ENCODE data around the gene TEKTIP1.
"Not testable (repeated sequence)": the region's sequence is repeated elsewhere in the genome, so short reads cannot be mapped to it uniquely, and the experiment has no call there.

TEKTIP1 gene

DNA sequence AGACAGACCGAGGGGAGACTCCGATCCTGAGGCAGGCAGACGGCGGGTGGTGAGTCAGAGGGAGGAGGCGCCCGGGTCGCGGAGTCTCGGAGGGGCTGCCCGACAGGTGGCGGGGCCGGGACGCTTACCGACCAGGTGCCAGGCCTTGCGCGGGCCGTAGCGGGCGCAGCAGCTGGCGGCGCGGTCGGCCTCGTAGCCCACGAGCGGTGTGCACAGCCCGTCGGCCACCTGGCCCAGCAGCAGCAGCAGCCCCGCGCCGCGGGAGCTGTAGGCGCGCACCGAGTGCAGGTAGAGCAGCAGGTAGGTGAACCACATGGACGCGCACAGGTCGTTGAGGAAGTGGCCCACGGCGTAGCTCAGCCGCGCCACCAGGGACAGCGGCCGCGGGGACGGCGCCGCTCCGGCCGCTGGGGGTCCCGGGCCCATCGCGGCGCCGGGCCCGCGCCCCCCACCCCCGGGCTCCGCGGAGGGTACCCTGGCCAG, 18.0 kb downstream of the TEKTIP1 start:
- Histone ChIP-seq H3K4me1 (0 out of 2 replicates have a peak, but pooled peaks cover 3% of the 10 kb centered on the region), H3K4me3 (peak overlapping the region; percentile 61), H3K27me3 (ENCODE audit: low read depth) (no peaks in the 10 kb centered on the region), H3K36me3 (replicated peaks) (no peaks in the 10 kb centered on the region; the same call in 1 of the 2 replicates), H3K9me3 (no peaks in the 10 kb centered on the region)
- in situ Hi-C loops (cut with MboI; ENCODE audit: low sequenced_read_pairs) = no loop called here
- DNase-seq (ENCODE audit: low spot score in 2 of 2) = peak in 1 of 2 experiments; percentile 58

DNA sequence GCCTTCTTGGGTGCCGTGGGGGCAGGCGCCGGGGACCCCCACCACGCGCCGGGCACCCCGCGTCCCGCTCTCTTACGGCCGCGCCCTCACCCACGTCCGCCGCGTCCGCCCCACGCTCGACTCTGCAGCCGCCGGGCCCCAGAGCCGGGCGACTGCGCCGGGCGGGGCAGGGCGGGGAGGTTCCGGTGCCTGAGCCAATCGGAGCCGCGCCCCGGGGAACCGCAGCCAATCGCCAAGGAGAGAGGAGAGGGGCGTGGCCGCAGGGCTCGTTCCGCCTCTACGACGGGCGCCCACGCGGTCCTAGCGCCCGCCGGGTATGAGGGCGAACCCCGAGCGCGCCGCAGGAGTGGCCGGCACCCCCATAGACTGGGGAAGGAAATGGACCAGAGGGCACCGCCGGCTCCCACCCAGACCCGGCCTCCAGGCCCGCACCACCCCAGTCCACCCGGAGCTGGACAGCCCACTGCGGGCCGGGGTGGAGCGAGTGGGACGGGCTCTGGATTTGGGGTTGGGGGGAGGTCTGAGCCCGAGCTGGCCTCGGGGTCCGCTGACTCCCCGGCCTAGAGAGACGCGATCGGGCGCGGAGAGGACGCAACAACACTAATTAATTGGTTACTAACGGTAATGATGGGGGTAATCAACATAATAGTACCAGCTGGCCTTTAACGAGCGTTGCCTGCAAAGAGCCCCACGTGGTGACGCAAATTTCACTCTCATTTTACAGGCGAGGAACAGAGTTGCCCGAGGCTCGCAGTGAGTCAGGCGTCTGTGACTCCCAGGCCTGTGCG, 18.7 kb downstream of the TEKTIP1 start, which contains the start of gene MFSD12:
MFSD12 (minus strand) TSS at position 126 of the 788 bp plus-strand sequence. CDS start 183 bp downstream, outside the sequence.
- no peaks in the 10 kb centered on the region for H3K9me3 ChIP-seq
- 0 out of 2 replicates have a peak, but pooled peaks cover 3% of the 10 kb centered on the region for H3K4me1 ChIP-seq
- peak within 1 kb of the TSS; percentile 61 for H3K4me3 ChIP-seq
- H3K27me3 ChIP-seq (ENCODE audit: low read depth) = no peaks in the 10 kb centered on the region
- no peaks in the 10 kb centered on the region; the same call in 1 of the 2 replicates for H3K36me3 ChIP-seq (replicated peaks)
- peak; percentile 83 to 97 for DNase-seq (ENCODE audit: low spot score in 2 of 2)
- in situ Hi-C loops (cut with MboI; ENCODE audit: low sequenced_read_pairs) = no loop called here

DNA sequence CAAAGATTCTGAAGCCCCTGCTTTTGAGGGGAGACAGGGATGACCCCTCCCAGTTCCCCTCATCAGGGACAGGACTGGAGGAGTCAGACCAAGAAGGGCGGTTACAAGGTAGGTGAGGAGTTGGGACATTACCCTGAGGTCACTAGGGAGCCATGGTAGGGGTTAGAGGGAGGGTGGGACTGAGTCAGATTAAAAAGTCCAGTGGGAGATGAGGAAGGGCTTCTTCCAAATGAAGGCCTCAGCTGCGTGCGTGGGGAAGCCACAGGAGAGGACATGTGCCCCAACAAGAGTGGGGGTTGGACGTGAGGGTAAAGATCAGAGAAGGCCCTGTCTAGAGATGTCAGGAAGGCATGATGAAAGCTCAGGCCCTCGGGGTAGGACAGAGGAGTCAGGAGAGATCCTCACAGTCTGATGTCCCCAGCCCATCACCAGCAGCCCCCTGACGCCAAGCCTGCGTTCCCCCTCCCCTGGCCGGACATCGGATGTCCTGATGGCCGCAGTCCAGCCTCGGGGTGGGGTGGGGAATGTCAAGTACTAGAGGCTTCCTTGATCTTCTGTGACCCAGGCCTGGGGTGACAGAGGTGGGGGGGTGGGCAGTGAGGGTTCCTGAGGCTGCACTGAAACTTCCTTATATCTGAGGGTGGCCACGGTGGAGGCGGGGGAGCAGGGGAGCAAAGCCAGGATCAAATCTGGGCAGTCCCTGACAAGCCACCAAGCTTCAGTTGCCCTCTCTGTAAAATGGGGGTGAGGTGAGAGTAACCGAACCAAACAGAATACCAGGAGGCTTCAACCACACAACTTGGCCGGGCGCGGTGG, 24.9 kb downstream of the TEKTIP1 start:
- Histone ChIP-seq H3K27me3 (ENCODE audit: low read depth) (no peaks in the 10 kb centered on the region), H3K9me3 (no peaks in the 10 kb centered on the region), H3K4me3 (no peak overlapping the region), H3K36me3 (replicated peaks) (no peaks in the 10 kb centered on the region), H3K4me1 (no peaks in the 10 kb centered on the region)
- in situ Hi-C loops (cut with MboI; ENCODE audit: low sequenced_read_pairs) = no loop called here
- DNase-seq (ENCODE audit: low spot score in 2 of 2) = no peak

DNA sequence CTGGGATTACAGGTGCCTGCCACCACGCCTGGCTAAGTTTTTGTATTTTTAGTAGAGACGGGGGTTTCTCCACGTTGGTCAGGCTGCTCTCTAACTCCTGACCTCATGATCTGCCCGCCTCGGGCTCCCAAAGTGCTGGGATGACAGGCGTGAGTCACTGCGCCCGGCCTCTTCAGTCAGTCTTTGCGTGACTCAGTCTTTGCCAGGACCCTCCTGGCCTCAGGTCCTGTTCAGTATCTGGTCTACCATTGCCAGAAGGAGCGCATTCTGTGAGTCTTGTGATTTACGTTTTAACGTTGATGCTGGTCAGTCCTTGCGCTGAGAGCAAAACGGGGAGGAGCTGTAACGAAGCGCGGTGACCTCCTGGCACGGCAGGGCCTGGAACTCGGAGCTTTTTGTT, 26.2 kb downstream of the TEKTIP1 start:
- H3K4me1 ChIP-seq = no peaks in the 10 kb centered on the region
- H3K9me3 ChIP-seq = no peaks in the 10 kb centered on the region
- H3K36me3 ChIP-seq (replicated peaks) = no peaks in the 10 kb centered on the region
- in situ Hi-C loops (cut with MboI; ENCODE audit: low sequenced_read_pairs) = no loop called here
- H3K27me3 ChIP-seq (ENCODE audit: low read depth) = no peaks in the 10 kb centered on the region
- H3K4me3 ChIP-seq = no peak overlapping the region
- DNase-seq (ENCODE audit: low spot score in 2 of 2) = no peak

DNA sequence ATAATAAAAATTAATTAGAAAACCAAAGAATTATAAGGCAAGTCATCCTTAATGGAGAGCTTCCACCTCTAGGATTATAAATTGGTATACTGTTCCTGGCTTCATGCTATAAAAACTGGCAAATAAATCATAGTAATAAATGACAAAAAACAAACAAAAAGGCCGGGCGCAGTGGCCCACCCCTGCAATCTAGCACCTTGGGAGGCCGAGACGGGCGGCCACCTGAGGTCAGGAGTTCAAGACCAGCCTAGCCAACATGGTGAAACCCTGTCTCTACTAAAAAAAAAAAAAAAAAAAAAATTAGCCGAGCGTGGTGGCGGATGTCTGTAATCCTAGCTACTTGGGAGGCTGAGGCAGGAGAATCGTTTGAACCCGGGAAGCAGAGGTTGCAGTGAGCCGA, 31.1 kb downstream of the TEKTIP1 start:
- H3K27me3 ChIP-seq (ENCODE audit: low read depth); in situ Hi-C loops (cut with MboI; ENCODE audit: low sequenced_read_pairs); H3K9me3 ChIP-seq; H3K4me3 ChIP-seq; H3K36me3 ChIP-seq (replicated peaks); DNase-seq (ENCODE audit: low spot score in 2 of 2); H3K4me1 ChIP-seq: not testable (repeated sequence)

DNA sequence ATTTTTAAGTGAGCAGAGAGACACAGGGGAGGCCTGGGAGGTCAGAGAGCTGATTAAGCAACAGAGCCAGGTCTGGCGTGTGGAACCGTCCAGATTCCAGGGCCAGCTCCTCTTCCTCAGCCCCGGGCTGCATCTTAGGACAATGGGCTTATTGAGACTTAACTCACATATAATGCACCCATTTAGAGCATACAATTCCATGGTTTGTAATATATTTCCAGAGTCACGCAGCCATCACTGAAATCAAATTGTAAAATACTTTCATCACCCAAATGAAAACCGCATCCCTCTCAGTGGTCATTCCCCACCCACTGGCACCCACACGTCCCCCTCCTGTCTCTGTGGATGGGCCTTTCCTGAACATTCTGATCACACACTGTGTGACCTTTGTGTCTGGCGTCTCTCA, 31.6 kb downstream of the TEKTIP1 start:
- in situ Hi-C loops (cut with MboI; ENCODE audit: low sequenced_read_pairs) = no loop called here
- Histone ChIP-seq H3K9me3 (no peaks in the 10 kb centered on the region), H3K4me1 (peaks cover 4% of the 10 kb centered on the region), H3K36me3 (replicated peaks) (peaks cover 14% of the 10 kb centered on the region), H3K27me3 (ENCODE audit: low read depth) (no peaks in the 10 kb centered on the region), H3K4me3 (no peak overlapping the region)
- no peak for DNase-seq (ENCODE audit: low spot score in 2 of 2)

DNA sequence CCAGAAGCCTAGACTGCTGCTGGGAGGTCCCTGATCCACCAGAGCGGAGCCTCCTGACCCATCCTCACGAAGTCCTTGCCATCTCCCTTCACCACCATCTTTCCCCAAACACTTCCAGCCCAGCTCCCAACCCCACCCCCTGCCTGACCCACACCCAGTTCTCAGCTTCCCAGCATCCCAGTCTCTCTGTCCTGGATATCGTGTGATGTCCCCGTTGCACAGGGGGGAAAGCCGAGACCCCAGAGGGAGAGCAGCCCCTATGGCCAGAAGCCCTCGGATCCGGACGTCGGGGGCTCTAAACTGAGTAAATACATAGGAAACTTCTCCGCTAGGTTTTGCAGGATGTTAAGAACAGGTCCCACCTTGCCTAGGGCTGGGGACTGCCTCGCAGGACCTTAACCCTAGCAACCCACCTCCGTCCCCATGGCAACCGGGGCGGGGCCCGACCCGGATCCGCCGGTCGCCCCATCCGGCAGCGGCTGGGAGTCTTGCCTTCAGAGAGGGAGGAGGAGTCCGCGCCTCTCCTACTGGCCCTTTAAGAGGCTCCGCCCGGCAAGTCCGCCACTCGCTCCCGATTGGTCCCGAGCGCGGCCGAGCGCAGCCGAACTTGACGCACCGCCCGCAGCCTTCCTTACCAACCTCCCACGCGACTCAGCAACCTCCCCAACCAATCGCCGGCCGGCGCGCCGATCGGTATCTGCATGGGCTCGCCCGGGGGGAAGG, 33.3 kb downstream of the TEKTIP1 start:
- in situ Hi-C loops (cut with MboI; ENCODE audit: low sequenced_read_pairs) = no loop called here

DNA sequence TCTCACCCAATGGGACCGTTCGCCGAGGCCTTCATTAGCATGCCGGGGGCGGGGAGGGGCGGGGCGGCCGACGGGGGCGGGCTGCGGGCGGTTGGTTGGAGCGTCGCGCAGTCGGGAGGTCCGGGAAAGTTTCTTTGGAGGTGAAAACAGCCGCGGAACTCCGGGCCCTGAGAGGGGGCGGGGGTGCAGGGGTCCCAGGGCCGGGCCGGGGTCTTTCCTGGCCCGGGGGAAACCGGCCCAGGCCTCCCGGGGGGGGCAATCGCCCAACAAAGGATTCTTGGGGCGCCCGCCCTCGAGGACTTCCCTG, 33.8 kb downstream of the TEKTIP1 start, which contains the start of gene HMG20B:
HMG20B (plus strand) TSS at position 90 of the 307 bp plus-strand sequence. CDS start 366 bp downstream, outside the sequence.
- peaks cover 22% of the 10 kb centered on the region for H3K36me3 ChIP-seq (replicated peaks)
- H3K4me3 ChIP-seq = peak within 1 kb of the TSS; percentile 91
- no peaks in the 10 kb centered on the region for H3K27me3 ChIP-seq (ENCODE audit: low read depth)
- H3K9me3 ChIP-seq = no peaks in the 10 kb centered on the region
- DNase-seq (ENCODE audit: low spot score in 2 of 2) = no peak
- in situ Hi-C loops (cut with MboI; ENCODE audit: low sequenced_read_pairs) = no loop called here
- peaks cover 4% of the 10 kb centered on the region for H3K4me1 ChIP-seq

More for the DNA sequence above, 33.3 kb downstream of the TEKTIP1 start:
- H3K4me1 ChIP-seq = peaks cover 4% of the 10 kb centered on the region
- no peaks in the 10 kb centered on the region for H3K9me3 ChIP-seq
- H3K36me3 ChIP-seq (replicated peaks) = peaks cover 22% of the 10 kb centered on the region
- no peaks in the 10 kb centered on the region for H3K27me3 ChIP-seq (ENCODE audit: low read depth)
- DNase-seq (ENCODE audit: low spot score in 2 of 2) = peak; percentile 99 to 100
- H3K4me3 ChIP-seq = peak overlapping the region; percentile 91

DNA sequence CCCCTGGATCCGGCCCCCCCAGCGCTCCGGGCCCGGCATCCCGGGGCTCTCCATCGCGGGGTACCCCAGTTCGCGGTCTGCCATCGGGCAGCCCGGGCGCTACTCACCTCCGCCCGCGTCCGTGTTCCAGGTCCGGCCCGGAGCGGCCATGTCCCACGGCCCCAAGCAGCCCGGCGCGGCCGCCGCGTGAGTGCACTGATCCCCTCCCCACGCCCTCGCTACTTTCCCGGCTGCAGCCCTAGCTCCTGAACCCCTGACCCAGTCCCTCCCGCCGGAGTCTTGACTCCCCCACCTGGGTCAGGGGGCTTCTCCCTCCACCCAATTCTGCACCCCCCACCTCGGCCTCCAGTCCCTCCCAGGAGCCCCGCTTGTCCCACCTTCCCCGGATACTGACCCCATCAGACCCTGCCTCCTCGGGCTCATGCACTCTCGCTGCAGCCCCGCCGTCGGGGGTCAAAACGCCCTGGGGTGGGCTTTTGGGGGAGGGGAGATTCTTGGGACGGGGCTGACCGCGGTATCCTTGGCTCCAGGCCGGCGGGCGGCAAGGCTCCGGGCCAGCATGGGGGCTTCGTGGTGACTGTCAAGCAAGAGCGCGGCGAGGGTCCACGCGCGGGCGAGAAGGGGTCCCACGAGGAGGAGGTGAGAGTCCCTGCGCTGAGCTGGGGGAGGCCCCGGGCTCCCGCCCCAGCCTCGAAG, 34.3 kb downstream of the TEKTIP1 start:
- in situ Hi-C loops (cut with MboI; ENCODE audit: low sequenced_read_pairs) = no loop called here
- H3K4me3 ChIP-seq = peak overlapping the region; percentile 91
- H3K9me3 ChIP-seq = no peaks in the 10 kb centered on the region
- peaks cover 22% of the 10 kb centered on the region for H3K36me3 ChIP-seq (replicated peaks)
- peak in 1 of 2 experiments; percentile 49 for DNase-seq (ENCODE audit: low spot score in 2 of 2)
- H3K27me3 ChIP-seq (ENCODE audit: low read depth) = no peaks in the 10 kb centered on the region
- H3K4me1 ChIP-seq = peaks cover 4% of the 10 kb centered on the region

DNA sequence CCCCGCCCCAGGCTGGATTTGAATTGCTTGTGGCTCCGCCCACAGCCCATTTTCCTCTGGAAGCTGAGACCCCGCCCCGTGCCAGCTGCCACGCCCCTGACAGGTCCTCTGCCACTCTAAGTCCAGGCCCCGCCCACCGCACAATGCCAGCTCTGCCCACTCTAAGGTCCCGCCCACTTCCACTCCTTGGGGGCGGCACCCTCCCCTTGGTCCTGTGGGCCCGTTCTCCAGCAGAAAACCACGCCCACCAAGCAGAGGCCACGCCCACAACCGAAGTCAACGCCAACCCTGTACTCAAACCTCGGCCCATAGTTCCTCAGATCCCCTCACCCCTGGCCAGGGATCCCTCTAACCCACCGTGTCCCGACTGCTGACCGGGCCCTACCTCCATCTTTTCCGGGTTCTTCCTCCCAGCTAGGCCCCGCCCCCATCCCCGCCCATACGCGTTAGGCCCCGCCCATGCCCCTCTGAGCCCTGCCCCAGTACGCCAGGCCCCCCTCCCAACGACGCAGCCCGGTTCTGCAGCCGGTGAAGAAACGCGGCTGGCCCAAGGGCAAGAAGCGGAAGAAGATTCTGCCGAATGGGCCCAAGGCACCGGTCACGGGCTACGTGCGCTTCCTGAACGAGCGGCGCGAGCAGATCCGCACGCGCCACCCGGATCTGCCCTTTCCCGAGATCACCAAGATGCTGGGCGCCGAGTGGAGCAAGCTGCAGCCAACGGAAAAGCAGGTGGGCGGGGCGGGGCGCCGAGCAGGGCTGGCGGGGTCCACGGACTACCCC, 35.1 kb downstream of the TEKTIP1 start:
- Histone ChIP-seq H3K4me1 (peaks cover 4% of the 10 kb centered on the region), H3K27me3 (ENCODE audit: low read depth) (no peaks in the 10 kb centered on the region), H3K4me3 (peak overlapping the region; percentile 91), H3K36me3 (replicated peaks) (peaks cover 22% of the 10 kb centered on the region), H3K9me3 (no peaks in the 10 kb centered on the region)
- in situ Hi-C loops (cut with MboI; ENCODE audit: low sequenced_read_pairs) = no loop called here
- peak; percentile 93 to 100 for DNase-seq (ENCODE audit: low spot score in 2 of 2)

DNA sequence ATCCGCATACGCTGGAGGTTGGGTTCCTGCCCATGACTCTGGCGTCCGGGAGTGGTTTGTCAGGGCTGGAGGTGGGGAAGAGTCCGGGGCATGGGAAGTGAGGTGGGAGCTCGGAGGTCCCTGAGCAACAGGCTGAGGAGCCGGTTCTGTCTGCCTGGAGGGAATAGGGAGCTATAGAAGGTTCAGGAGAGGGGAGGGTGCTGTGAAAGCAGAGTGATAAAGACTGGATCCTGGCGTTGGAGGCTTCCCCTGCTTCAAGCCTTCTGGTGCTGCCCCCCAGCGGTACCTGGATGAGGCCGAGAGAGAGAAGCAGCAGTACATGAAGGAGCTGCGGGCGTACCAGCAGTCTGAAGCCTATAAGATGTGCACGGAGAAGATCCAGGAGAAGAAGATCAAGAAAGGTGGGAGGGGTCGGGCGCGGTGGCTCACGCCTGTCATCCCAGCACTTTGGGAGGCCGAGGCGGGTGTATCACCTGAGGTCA, 36.3 kb downstream of the TEKTIP1 start:
- DNase-seq (ENCODE audit: low spot score in 2 of 2) = peak; percentile 10 to 72
- peaks cover 4% of the 10 kb centered on the region for H3K4me1 ChIP-seq
- H3K4me3 ChIP-seq = no peak overlapping the region
- in situ Hi-C loops (cut with MboI; ENCODE audit: low sequenced_read_pairs) = no loop called here
- H3K36me3 ChIP-seq (replicated peaks) = peaks cover 22% of the 10 kb centered on the region
- H3K9me3 ChIP-seq = no peaks in the 10 kb centered on the region
- no peaks in the 10 kb centered on the region for H3K27me3 ChIP-seq (ENCODE audit: low read depth)

DNA sequence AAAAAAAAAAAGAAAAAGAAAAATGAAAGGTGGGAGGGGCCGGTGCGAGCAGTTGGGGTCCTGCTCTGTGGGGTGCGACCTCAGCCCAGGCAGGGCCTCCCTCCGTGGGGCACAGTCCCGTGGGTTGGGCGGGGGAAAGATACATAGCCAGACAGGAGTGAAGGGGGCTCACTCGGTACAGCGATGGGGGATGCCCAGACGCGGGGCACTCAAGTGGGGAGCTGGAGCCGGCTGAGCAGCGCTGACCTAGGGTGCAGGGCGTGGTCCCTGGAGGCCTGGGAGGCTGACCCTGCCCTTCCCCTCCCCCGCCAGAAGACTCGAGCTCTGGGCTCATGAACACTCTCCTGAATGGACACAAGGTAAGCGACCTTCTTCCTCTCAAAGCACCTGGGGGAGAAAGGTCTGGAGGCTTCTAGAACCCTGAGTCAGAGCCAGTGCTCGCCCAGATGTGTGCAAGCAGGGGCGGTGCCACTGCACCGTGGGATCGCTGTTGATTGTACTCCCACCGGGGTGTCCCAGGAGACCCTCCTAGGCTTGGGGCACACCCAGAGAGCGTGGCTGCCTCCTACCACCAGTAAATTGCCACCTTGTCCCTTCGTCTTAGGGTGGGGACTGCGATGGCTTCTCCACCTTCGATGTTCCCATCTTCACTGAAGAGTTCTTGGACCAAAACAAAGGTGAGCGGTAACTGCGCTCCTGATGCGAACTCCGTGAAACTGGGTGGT, 37.1 kb downstream of the TEKTIP1 start:
- no peaks in the 10 kb centered on the region for H3K27me3 ChIP-seq (ENCODE audit: low read depth)
- in situ Hi-C loops (cut with MboI; ENCODE audit: low sequenced_read_pairs) = no loop called here
- H3K9me3 ChIP-seq = no peaks in the 10 kb centered on the region
- DNase-seq (ENCODE audit: low spot score in 2 of 2) = no peak
- H3K36me3 ChIP-seq (replicated peaks) = peaks cover 22% of the 10 kb centered on the region
- H3K4me1 ChIP-seq = peaks cover 4% of the 10 kb centered on the region
- H3K4me3 ChIP-seq = no peak overlapping the region

Measured in HAP-1 (cell line).